Right lobe of liver (tissue), 4 donors: Measurements from ENCODE around the gene ZFR.

Experiments
- POLR2A ChIP-seq: fragments of 450-650 bp; IDR thresholded peaks from one replicate; pipeline ENCODE4 v1.6.1; 2017; ENCODE audit warnings: antibody characterized with exemption, mild to moderate bottlenecking
- TF ChIP-seq, protein P1 (sequence below), 4 donors: fragments of 200-600 bp in 3 of 4; fragments of 450-650 bp in 1 of 4; IDR thresholded peaks; one replicate each; pipeline versions ENCODE4 v1.5.1 to v1.8.0; 2016 to 2022; ENCODE audit warnings: antibody characterized with exemption in 4 of 4, mild to moderate bottlenecking in 2 of 4
- donor health status: DM: no; HTN: no; CAD: no.
- donor health status: DM: no; HTN: no; CAD: no.
- donor health status: DM: no; HTN: yes; CAD: no.

DNA sequence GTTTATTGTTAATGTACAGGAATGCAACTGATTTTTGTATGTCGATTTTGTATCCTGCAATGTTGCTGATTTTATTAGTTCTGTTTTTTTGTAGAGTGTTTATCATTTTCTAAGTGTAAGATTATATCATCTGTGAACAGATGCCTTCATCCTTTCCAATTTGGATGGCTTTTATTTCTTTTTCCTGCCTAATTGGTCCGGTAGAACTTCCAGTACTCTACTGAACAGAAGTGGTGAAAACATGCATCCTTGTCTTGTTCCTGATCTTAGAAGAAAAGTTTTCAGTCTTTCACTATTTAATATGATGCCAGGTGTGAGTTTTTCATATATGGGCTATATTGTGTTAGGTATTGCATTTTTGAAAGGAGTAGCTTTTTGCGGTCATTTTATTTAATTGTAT lies 42.5 kb upstream of the ZFR start:
- no peak for TF ChIP-seq POLR2A
- TF ChIP-seq, protein P1, sequence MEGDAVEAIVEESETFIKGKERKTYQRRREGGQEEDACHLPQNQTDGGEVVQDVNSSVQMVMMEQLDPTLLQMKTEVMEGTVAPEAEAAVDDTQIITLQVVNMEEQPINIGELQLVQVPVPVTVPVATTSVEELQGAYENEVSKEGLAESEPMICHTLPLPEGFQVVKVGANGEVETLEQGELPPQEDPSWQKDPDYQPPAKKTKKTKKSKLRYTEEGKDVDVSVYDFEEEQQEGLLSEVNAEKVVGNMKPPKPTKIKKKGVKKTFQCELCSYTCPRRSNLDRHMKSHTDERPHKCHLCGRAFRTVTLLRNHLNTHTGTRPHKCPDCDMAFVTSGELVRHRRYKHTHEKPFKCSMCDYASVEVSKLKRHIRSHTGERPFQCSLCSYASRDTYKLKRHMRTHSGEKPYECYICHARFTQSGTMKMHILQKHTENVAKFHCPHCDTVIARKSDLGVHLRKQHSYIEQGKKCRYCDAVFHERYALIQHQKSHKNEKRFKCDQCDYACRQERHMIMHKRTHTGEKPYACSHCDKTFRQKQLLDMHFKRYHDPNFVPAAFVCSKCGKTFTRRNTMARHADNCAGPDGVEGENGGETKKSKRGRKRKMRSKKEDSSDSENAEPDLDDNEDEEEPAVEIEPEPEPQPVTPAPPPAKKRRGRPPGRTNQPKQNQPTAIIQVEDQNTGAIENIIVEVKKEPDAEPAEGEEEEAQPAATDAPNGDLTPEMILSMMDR (IDR thresholded peaks at IDR 0.05): no peak
